Effector memory CD4-positive, alpha-beta T cell (primary cell): ENCODE data around the gene ZNF433.
"Not testable (repeated sequence)": the region's sequence is repeated elsewhere in the genome, so short reads cannot be mapped to it uniquely, and the experiment has no call there.

Experiments
- DNase-seq, 3 donors: peaks; one replicate each; pipeline ENCODE4 v3.0.0-alpha.2; 2020
- H3K27ac ChIP-seq: 2 replicates; pipeline ENCODE4 v1.7.0; 2013; ENCODE audit warnings: mild to moderate bottlenecking, low read length, moderate library complexity; ENCODE audit not compliant: insufficient read depth, poor library complexity, severe bottlenecking
- H3K27me3 ChIP-seq: replicated peaks from 2 replicates; pipeline ENCODE4 v1.7.0; 2013; ENCODE audit warnings: mild to moderate bottlenecking, low read length; ENCODE audit not compliant: insufficient read depth, control insufficient read depth, poor library complexity, severe bottlenecking
- H3K36me3 ChIP-seq: 2 replicates; pipeline ENCODE4 v1.7.0; 2013; ENCODE audit warnings: mild to moderate bottlenecking, low read length, moderate library complexity; ENCODE audit not compliant: control insufficient read depth, insufficient read depth
- H3K4me1 ChIP-seq: 2 replicates; pipeline ENCODE4 v1.7.0; 2013; ENCODE audit warnings: low read length, mild to moderate bottlenecking; ENCODE audit not compliant: control insufficient read depth, insufficient read depth, poor library complexity, severe bottlenecking
- H3K4me3 ChIP-seq: 2 replicates; pipeline ENCODE4 v1.7.0; 2013; ENCODE audit warnings: low read length, low read depth, mild to moderate bottlenecking; ENCODE audit not compliant: insufficient read depth, poor library complexity, severe bottlenecking
- H3K9me3 ChIP-seq: 2 replicates; pipeline ENCODE4 v1.7.0; 2013; ENCODE audit warnings: mild to moderate bottlenecking, low read length, moderate library complexity; ENCODE audit not compliant: control insufficient read depth
- total RNA-seq, 3 donors: gene quantifications; one replicate each; lab custom pipeline; 2026; lab: John Stamatoyannopoulos, UW

The ZNF433 gene
- 0.09 to 0.97 (median 0.17) reads per million in 3 donors for total RNA-seq

- Histone ChIP-seq H3K4me3 (peak within 1 kb of the TSS; percentile 65), H3K4me1 (peaks cover 4% of the 10 kb centered on the region), H3K27ac (no peak within 1 kb of the TSS), H3K27me3 (no peaks in the 10 kb centered on the region), H3K36me3 (no peaks in the 10 kb centered on the region), H3K9me3 (no peaks in the 10 kb centered on the region)
- peak in 2 of 3 donors; percentile 29 to 48 for DNase-seq
Observed at GRCh38 chr19:12035220-12036172, at the start of gene ZNF433. ZNF433 (minus strand) TSS chr19:12035679; CDS start chr19:12035539, 140 bp downstream.

DNA sequence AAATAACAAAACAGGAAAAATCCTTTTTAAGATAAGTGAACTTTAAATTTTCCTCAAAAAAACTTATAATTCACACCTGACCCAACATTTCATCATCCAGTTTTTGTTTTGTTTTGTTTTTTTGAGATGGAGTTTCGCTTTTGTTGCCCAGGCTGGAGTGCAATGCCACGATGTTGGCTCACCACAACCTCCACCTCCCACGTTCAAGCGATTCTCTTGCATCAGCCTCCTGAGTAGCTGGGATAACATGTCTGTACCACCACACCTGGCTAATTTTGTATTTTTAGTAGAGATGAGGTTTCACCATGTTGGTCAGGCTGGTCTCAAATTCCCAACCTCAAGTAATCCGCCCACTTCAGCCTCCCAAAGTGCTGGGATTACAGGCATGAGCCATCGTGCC is 47.9 kb upstream of the ZNF433 start:
- peaks cover 15% of the 10 kb centered on the region for H3K9me3 ChIP-seq
- not testable (repeated sequence) for H3K4me1 ChIP-seq, H3K4me3 ChIP-seq, H3K27me3 ChIP-seq, DNase-seq, H3K36me3 ChIP-seq, H3K27ac ChIP-seq

DNA sequence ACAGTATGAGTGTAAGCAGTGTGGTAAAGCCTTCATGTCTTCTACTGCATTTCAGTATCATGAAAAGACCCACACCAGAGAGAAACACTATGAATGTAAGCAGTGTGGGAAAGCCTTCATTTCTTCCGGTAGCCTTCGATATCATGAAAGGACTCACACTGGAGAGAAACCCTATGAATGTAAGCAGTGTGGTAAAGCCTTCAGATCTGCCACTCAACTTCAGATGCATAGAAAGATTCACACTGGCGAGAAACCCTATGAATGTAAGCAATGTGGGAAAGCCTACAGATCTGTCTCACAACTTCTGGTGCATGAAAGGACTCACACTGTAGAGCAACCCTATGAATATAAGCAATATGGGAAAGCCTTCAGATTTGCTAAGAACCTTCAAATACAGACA is 41.9 kb upstream of the ZNF433 start:
- H3K27me3 ChIP-seq: no peaks in the 10 kb centered on the region
- H3K27ac ChIP-seq: no peak overlapping the region
- peaks cover 31% of the 10 kb centered on the region for H3K36me3 ChIP-seq
- peaks cover 63% of the 10 kb centered on the region for H3K9me3 ChIP-seq
- H3K4me1 ChIP-seq: no peaks in the 10 kb centered on the region
- no peak overlapping the region for H3K4me3 ChIP-seq
- no peak for DNase-seq

- not testable (repeated sequence) for H3K4me1 ChIP-seq, H3K4me3 ChIP-seq, H3K27me3 ChIP-seq, H3K27ac ChIP-seq, DNase-seq
- Histone ChIP-seq H3K36me3 (peaks cover 31% of the 10 kb centered on the region), H3K9me3 (peaks cover 63% of the 10 kb centered on the region)
Observed at GRCh38 chr19:12076331-12076730, 40.9 kb upstream of the ZNF433 start.

GRCh38 chr19:12075538-12076139 is 40.2 kb upstream of the ZNF433 start:
- peaks cover 31% of the 10 kb centered on the region for H3K36me3 ChIP-seq
- H3K27me3 ChIP-seq: no peaks in the 10 kb centered on the region
- no peaks in the 10 kb centered on the region for H3K4me1 ChIP-seq
- no peak overlapping the region for H3K4me3 ChIP-seq
- H3K27ac ChIP-seq: no peak overlapping the region
- no peak for DNase-seq
- peaks cover 63% of the 10 kb centered on the region for H3K9me3 ChIP-seq

DNA sequence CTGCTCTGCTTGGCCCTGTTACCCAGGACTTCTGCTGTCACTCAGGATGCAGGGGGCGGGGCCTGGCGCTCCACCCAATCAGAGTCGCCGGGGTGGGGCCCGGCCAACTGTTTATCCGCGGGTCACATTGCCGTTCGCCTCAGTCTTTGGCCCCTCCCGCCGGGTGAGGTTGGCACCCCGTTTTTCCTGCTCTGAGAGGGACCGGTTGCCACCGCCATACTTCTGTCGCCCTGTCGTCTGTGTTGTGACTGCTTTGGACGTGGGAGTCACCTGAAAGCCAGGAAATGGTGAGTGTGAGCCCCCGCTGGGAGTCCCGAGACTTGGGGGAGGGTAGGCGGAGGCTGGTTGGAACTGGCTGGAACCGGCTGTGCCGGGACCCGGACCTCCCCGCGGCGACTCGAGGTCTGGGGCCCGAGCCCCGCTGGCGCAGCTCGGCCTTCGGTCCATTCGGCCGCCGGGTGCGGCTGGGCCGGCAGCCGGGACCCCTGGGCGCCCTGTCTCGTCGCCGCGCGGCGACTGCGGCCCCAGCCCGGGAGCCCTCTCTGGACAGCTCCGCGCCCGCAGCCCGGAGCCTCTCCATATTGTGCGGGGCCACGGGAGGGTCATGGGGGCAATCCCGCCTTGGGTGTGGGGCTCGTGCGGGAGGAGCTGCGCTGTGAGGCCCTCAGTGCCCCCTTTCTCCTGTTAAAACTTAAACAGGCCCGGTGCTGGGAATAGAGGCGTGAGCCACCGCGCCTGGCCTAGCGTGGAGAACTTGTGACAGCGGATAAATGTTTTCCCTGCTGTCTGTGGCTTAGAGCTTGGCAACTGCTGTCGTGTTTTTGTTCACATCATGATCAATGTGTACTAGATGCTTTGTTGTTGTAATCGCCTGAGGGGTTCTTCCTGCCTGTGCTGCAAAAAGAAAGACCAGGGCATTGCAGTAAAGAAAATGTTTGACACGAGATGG is 29.4 kb upstream of the ZNF433 start, which contains the start of gene ZNF844:
Gene ZNF844, plus strand, starts transcription at position 142 of the 949 bp plus-strand sequence. Its CDS starts 143 bp downstream, at position 285.
- H3K4me3 ChIP-seq: peak within 1 kb of the TSS; percentile 88
- H3K27me3 ChIP-seq: no peaks in the 10 kb centered on the region
- no peaks in the 10 kb centered on the region for H3K9me3 ChIP-seq
- peak; percentile 13 to 54 (median 25) for DNase-seq
- H3K4me1 ChIP-seq: peaks cover 6% of the 10 kb centered on the region
- no peaks in the 10 kb centered on the region for H3K36me3 ChIP-seq
- H3K27ac ChIP-seq: peak within 1 kb of the TSS; percentile 61

- H3K4me1 ChIP-seq: peaks cover 8% of the 10 kb centered on the region
- no peaks in the 10 kb centered on the region for H3K36me3 ChIP-seq
- H3K9me3 ChIP-seq: no peaks in the 10 kb centered on the region
- H3K27ac ChIP-seq: no peak overlapping the region
- no peak overlapping the region for H3K4me3 ChIP-seq
- no peak for DNase-seq
- no peaks in the 10 kb centered on the region for H3K27me3 ChIP-seq
Observed at GRCh38 chr19:12055784-12056183, 20.3 kb upstream of the ZNF433 start.

GRCh38 chr19:12052497-12053169 is 17.2 kb upstream of the ZNF433 start, which contains the start of gene ZNF878:
ZNF878 (minus strand) TSS chr19:12052961; CDS start chr19:12052801, 160 bp downstream.
- peak in 1 of 3 donors; percentile 25 for DNase-seq
- H3K27ac ChIP-seq: no peak within 1 kb of the TSS

DNA sequence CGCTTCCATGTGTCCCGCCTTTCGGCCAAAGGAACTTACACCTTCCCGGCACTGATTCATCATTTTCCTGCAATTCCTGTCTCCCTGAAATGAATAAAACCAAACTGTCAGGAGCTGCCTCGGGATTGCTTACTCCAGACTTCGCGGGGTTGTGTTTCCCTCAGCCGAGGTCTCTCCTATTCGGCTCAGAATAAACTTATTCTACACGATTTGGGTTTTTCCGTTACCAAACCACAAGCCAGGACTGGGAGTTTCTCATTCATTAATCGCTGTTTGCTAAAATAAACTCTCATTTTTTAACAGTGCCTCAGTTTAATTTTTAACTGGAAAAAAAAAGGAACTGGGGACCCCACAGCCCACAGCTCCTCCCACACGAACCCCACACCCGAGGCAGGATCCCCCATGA is 16.6 kb upstream of the ZNF433 start:
- Histone ChIP-seq H3K27ac (no peak overlapping the region), H3K4me3 (peak overlapping the region; percentile 66), H3K4me1 (peaks cover 8% of the 10 kb centered on the region), H3K9me3 (no peaks in the 10 kb centered on the region), H3K36me3 (no peaks in the 10 kb centered on the region), H3K27me3 (no peaks in the 10 kb centered on the region)
- no peak for DNase-seq

More at GRCh38 chr19:12052497-12053169, 17.2 kb upstream of the ZNF433 start, which contains the start of gene ZNF878:
- Histone ChIP-seq H3K4me3 (peak within 1 kb of the TSS; percentile 66), H3K27me3 (no peaks in the 10 kb centered on the region), H3K36me3 (no peaks in the 10 kb centered on the region), H3K9me3 (no peaks in the 10 kb centered on the region), H3K4me1 (peaks cover 8% of the 10 kb centered on the region)
